OCI-M1 (cell line): ENCODE data around the gene DPAGT1.
"Not testable (repeated sequence)": the region's sequence is repeated elsewhere in the genome, so short reads cannot be mapped to it uniquely, and the experiment has no call there.

ENCODE experiments used
- DNase-seq: peaks from one replicate; lab custom pipeline; 2025; lab: John Stamatoyannopoulos, UW

The DPAGT1 gene

GRCh38 chr11:119093942-119094815 is 7.5 kb downstream of the DPAGT1 start:
- DNase-seq, result peak; percentile 69

GRCh38 chr11:119092880-119093842 is 8.5 kb downstream of the DPAGT1 start:
- peak; percentile 60 for DNase-seq

- DNase-seq, result peak; percentile 55
Observed at GRCh38 chr11:119091966-119092879, 9.4 kb downstream of the DPAGT1 start.

GRCh38 chr11:119091178-119091577 is 10.5 kb downstream of the DPAGT1 start:
- DNase-seq, result no peak

- DNase-seq, result peak; percentile 42
Observed at GRCh38 chr11:119089319-119089718, 12.3 kb downstream of the DPAGT1 start.

- no peak for DNase-seq
Observed at GRCh38 chr11:119088406-119088805, 13.2 kb downstream of the DPAGT1 start.

GRCh38 chr11:119087747-119088241 is 13.9 kb downstream of the DPAGT1 start:
- peak; percentile 96 for DNase-seq

GRCh38 chr11:119087123-119087522 is 14.5 kb downstream of the DPAGT1 start:
- DNase-seq, result no peak

GRCh38 chr11:119085437-119085847 is 16.2 kb downstream of the DPAGT1 start:
- DNase-seq, result peak; percentile 90

GRCh38 chr11:119084663-119085436 is 16.8 kb downstream of the DPAGT1 start, which contains the start of gene HMBS:
HMBS (plus strand) TSS chr11:119084881; CDS start chr11:119085034, 153 bp downstream.
- DNase-seq, result peak; percentile 99

GRCh38 chr11:119081682-119082260 is 19.9 kb downstream of the DPAGT1 start:
- DNase-seq, result no peak

- no peak for DNase-seq
Observed at GRCh38 chr11:119078675-119079420, 22.8 kb downstream of the DPAGT1 start.

GRCh38 chr11:119077839-119078238 is 23.8 kb downstream of the DPAGT1 start:
- no peak for DNase-seq

GRCh38 chr11:119067371-119068222 is 34.1 kb downstream of the DPAGT1 start, which contains the start of gene VPS11:
VPS11 (plus strand) TSS chr11:119067818; CDS start chr11:119067824, 6 bp downstream.
- DNase-seq, result peak; percentile 99

- DNase-seq, result peak; percentile 89
Observed at GRCh38 chr11:119065369-119065768, 36.3 kb downstream of the DPAGT1 start.

GRCh38 chr11:119062779-119063178 is 38.9 kb downstream of the DPAGT1 start:
- DNase-seq, result peak; percentile 73

- no peak for DNase-seq
Observed at GRCh38 chr11:119061256-119061655, 40.4 kb downstream of the DPAGT1 start.

- not testable (repeated sequence) for DNase-seq
Observed at GRCh38 chr11:119059128-119059527, 42.5 kb downstream of the DPAGT1 start.
